ENCODE measurements around the gene C2orf92.

The C2orf92 gene

DNA sequence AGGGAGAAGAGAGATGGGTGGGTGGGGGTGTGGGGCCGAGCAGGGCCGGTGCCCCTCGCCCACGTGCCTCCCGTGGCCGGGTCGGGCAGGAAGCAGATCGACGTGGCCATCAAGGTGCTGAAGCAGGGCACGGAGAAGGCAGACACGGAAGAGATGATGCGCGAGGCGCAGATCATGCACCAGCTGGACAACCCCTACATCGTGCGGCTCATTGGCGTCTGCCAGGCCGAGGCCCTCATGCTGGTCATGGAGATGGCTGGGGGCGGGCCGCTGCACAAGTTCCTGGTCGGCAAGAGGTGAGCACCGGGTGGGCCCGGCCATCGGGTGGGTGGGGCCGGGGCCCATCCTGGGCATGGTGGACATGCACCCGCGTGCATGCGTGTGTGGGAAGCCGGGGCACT lies 65.6 kb downstream of the C2orf92 start:
- TF ChIP-seq SIN3A (IDR thresholded peaks at IDR 0.05; ENCODE audit: borderline replicate concordance, insufficient read depth, low read length) (no peak), FOXP2 (optimal IDR thresholded peaks at IDR 0.05; ENCODE audit: borderline replicate concordance, extremely low read depth, extremely low read length, insufficient read depth) (no peak), POLR2AphosphoS5 (IDR thresholded peaks at IDR 0.05; ENCODE audit: low read depth, low read length) (no peak), TAF1 (IDR thresholded peaks at IDR 0.05; ENCODE audit: borderline replicate concordance, insufficient read depth, low read length) (no peak)
- TF ChIP-seq, protein P1, sequence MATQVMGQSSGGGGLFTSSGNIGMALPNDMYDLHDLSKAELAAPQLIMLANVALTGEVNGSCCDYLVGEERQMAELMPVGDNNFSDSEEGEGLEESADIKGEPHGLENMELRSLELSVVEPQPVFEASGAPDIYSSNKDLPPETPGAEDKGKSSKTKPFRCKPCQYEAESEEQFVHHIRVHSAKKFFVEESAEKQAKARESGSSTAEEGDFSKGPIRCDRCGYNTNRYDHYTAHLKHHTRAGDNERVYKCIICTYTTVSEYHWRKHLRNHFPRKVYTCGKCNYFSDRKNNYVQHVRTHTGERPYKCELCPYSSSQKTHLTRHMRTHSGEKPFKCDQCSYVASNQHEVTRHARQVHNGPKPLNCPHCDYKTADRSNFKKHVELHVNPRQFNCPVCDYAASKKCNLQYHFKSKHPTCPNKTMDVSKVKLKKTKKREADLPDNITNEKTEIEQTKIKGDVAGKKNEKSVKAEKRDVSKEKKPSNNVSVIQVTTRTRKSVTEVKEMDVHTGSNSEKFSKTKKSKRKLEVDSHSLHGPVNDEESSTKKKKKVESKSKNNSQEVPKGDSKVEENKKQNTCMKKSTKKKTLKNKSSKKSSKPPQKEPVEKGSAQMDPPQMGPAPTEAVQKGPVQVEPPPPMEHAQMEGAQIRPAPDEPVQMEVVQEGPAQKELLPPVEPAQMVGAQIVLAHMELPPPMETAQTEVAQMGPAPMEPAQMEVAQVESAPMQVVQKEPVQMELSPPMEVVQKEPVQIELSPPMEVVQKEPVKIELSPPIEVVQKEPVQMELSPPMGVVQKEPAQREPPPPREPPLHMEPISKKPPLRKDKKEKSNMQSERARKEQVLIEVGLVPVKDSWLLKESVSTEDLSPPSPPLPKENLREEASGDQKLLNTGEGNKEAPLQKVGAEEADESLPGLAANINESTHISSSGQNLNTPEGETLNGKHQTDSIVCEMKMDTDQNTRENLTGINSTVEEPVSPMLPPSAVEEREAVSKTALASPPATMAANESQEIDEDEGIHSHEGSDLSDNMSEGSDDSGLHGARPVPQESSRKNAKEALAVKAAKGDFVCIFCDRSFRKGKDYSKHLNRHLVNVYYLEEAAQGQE (IDR thresholded peaks at IDR 0.05; ENCODE audit: insufficient read depth in 1 of 2, low read depth in 2 of 2, low read length in 2 of 2) = no peak

DNA sequence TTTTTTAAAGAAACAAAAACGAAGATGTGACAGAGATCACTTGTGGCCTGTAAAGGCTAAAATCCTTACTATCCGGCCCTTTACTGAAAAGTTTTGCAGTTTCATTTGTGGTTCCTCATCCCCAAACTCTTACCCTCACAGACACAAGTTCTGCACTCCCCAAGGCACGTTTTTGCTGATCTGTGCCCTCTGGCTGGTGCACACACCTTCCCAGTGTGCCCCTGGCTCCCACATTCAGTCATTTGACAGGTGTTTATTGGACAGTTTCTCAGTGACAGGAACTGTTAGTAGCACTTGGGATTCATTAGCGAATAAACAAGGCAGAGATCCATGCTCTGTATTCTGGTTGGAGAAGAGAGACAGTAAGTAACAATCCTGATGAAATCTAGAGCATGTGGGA lies 66.7 kb downstream of the C2orf92 start:
- TF ChIP-seq FOXP2 (optimal IDR thresholded peaks at IDR 0.05; ENCODE audit: borderline replicate concordance, extremely low read depth, extremely low read length, insufficient read depth) (no peak), SIN3A (IDR thresholded peaks at IDR 0.05; ENCODE audit: borderline replicate concordance, insufficient read depth, low read length) (no peak), POLR2AphosphoS5 (IDR thresholded peaks at IDR 0.05; ENCODE audit: low read depth, low read length) (no peak), TAF1 (IDR thresholded peaks at IDR 0.05; ENCODE audit: borderline replicate concordance, insufficient read depth, low read length) (no peak)
- TF ChIP-seq, protein P1 (IDR thresholded peaks at IDR 0.05; ENCODE audit: insufficient read depth in 1 of 2, low read depth in 2 of 2, low read length in 2 of 2) = no peak

DNA sequence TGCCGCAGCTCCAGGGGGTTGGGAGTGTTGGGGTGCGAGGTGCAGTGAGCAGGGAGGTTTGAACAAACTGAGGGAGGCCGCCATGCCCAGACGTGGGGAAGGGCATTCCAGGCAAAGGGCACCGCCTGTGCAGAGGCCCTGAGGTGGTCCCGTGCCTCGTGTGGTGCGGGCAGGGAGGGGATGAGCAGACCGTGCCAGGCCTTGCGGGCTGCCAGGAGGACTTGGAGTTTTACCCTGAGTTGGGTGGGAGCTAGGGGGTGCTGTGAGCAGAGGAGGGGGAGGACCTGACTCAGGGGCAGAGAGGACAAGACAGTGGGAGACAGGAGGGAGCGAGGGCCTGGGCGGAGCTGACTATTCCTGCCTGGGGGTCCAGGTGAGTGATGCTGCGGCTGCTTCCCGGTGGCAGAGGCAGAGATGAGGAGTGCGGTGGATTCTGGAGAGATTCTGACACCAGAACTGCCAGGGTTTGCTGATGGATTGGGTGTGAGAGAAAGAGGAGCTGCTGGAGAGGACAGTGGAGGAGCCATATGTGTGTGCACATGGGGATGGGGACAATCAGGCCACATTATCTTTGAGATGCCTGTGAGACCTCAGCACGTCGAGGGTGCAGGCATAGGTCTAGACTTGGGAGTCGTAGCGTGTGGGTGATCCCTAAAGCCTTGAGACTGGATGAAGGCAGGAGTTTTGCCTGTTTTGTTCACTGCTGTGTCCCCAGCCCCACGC lies 67.3 kb downstream of the C2orf92 start:
- TF ChIP-seq SIN3A (IDR thresholded peaks at IDR 0.05; ENCODE audit: borderline replicate concordance, insufficient read depth, low read length) (no peak), FOXP2 (optimal IDR thresholded peaks at IDR 0.05; ENCODE audit: borderline replicate concordance, extremely low read depth, extremely low read length, insufficient read depth) (no peak), POLR2AphosphoS5 (IDR thresholded peaks at IDR 0.05; ENCODE audit: low read depth, low read length) (no peak), TAF1 (IDR thresholded peaks at IDR 0.05; ENCODE audit: borderline replicate concordance, insufficient read depth, low read length) (no peak)
- TF ChIP-seq, protein P1 (IDR thresholded peaks at IDR 0.05; ENCODE audit: insufficient read depth in 1 of 2, low read depth in 2 of 2, low read length in 2 of 2) = no peak

DNA sequence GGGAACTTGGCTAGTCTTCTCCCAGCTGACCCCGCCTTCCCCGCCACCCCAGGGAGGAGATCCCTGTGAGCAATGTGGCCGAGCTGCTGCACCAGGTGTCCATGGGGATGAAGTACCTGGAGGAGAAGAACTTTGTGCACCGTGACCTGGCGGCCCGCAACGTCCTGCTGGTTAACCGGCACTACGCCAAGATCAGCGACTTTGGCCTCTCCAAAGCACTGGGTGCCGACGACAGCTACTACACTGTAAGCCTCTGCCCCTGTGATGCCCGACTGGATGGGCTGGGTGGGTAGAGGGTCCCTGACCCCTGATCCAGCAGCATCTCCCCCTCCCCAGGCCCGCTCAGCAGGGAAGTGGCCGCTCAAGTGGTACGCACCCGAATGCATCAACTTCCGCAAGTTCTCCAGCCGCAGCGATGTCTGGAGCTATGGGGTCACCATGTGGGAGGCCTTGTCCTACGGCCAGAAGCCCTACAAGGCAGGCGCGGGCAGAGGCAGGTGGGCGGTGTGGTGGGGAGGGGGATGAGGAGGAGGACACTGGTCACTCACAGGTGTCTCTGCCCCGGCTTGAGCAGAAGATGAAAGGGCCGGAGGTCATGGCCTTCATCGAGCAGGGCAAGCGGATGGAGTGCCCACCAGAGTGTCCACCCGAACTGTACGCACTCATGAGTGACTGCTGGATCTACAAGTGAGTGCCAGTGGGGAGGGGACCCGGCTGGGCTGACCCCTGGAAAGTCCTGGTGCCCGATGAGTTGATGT lies 68.1 kb downstream of the C2orf92 start:
- TF ChIP-seq TAF1 (IDR thresholded peaks at IDR 0.05; ENCODE audit: borderline replicate concordance, insufficient read depth, low read length) (no peak), FOXP2 (optimal IDR thresholded peaks at IDR 0.05; ENCODE audit: borderline replicate concordance, extremely low read depth, extremely low read length, insufficient read depth) (no peak), POLR2AphosphoS5 (IDR thresholded peaks at IDR 0.05; ENCODE audit: low read depth, low read length) (no peak), SIN3A (IDR thresholded peaks at IDR 0.05; ENCODE audit: borderline replicate concordance, insufficient read depth, low read length) (no peak)
- TF ChIP-seq, protein P1 (IDR thresholded peaks at IDR 0.05; ENCODE audit: insufficient read depth in 1 of 2, low read depth in 2 of 2, low read length in 2 of 2) = no peak

Measured in PFSK-1 (cell line).